Trophoblast cell (in vitro differentiated cells and primary cell): ENCODE results near the gene ARHGAP30.

Experiments used
- DNase-seq, 2 donors: peaks; one replicate each; pipeline ENCODE4 v3.0.0-alpha.2; 2016
- H2AFZ ChIP-seq: 2 replicates; pipeline ENCODE4 v1.6.1; 2013; ENCODE audit warnings: low read length, moderate library complexity, mild to moderate bottlenecking; ENCODE audit not compliant: insufficient read depth, poor library complexity
- H2AK5ac ChIP-seq: 2 replicates; pipeline ENCODE4 v1.6.1; 2013; ENCODE audit warnings: mild to moderate bottlenecking, low read length
- H2BK120ac ChIP-seq: 2 replicates; pipeline ENCODE4 v1.6.1; 2013; ENCODE audit warnings: low read length, mild to moderate bottlenecking, moderate library complexity; ENCODE audit not compliant: insufficient read depth, poor library complexity
- H2BK12ac ChIP-seq: 2 replicates; pipeline ENCODE4 v1.6.1; 2013; ENCODE audit warnings: mild to moderate bottlenecking, low read length, moderate library complexity
- H2BK5ac ChIP-seq: 2 replicates; pipeline ENCODE4 v1.6.1; 2013; ENCODE audit warnings: low read length, low read depth, moderate library complexity, mild to moderate bottlenecking; ENCODE audit not compliant: poor library complexity
- H3K14ac ChIP-seq: 2 replicates; pipeline ENCODE4 v1.6.1; 2013; ENCODE audit warnings: mild to moderate bottlenecking, low read length
- H3K18ac ChIP-seq: 2 replicates; pipeline ENCODE4 v1.6.1; 2013; ENCODE audit warnings: mild to moderate bottlenecking, low read length
- H3K23ac ChIP-seq: 2 replicates; pipeline ENCODE4 v1.6.1; 2013; ENCODE audit warnings: low read length
- H3K27ac ChIP-seq: 2 replicates; pipeline ENCODE4 v1.5.1; 2013; ENCODE audit warnings: low read depth, mild to moderate bottlenecking, inconsistent platforms, low read length, moderate library complexity
- H3K27me3 ChIP-seq: 2 replicates; pipeline ENCODE4 v1.6.1; 2013; ENCODE audit warnings: inconsistent platforms, mild to moderate bottlenecking, low read length, moderate library complexity; ENCODE audit not compliant: insufficient read depth
- H3K36me3 ChIP-seq, 2 experiments: 1 replicate in 1 of 2; 2 replicates in 1 of 2; pipeline ENCODE4 v1.6.1; 2013; ENCODE audit warnings: low read length in 2 of 2, mild to moderate bottlenecking in 2 of 2, moderate library complexity in 1 of 2; ENCODE audit not compliant: insufficient read depth in 2 of 2, control insufficient read depth in 1 of 2
- H3K4ac ChIP-seq: 2 replicates; pipeline ENCODE4 v1.6.1; 2013; ENCODE audit warnings: low read depth, mild to moderate bottlenecking, low read length, moderate library complexity
- H3K4me1 ChIP-seq, 2 experiments: 1 replicate in 1 of 2; 2 replicates in 1 of 2; pipeline ENCODE4 v1.6.1; 2013; ENCODE audit warnings: low read length in 2 of 2, mild to moderate bottlenecking in 2 of 2, moderate library complexity in 1 of 2; ENCODE audit not compliant: insufficient read depth in 2 of 2, control insufficient read depth in 1 of 2
- H3K4me2 ChIP-seq: 2 replicates; pipeline ENCODE4 v1.6.1; 2013; ENCODE audit warnings: inconsistent platforms, mild to moderate bottlenecking, low read length, moderate library complexity
- H3K4me3 ChIP-seq: 2 replicates; pipeline ENCODE4 v1.5.1; 2013; ENCODE audit warnings: mild to moderate bottlenecking, low read depth, low read length, inconsistent platforms
- H3K79me1 ChIP-seq: one replicate; pipeline ENCODE4 v1.6.1; 2013; ENCODE audit warnings: low read length
- H3K79me2 ChIP-seq: 2 replicates; pipeline ENCODE4 v1.6.1; 2013; ENCODE audit warnings: low read length, mild to moderate bottlenecking; ENCODE audit not compliant: control insufficient read depth, insufficient read depth, poor library complexity
- H3K9ac ChIP-seq: 2 replicates; pipeline ENCODE4 v1.6.1; 2013; ENCODE audit warnings: mild to moderate bottlenecking, low read length
- H3K9me3 ChIP-seq: 2 replicates; pipeline ENCODE4 v1.6.1; 2013; ENCODE audit warnings: low read depth, mild to moderate bottlenecking, control low read depth, inconsistent platforms, low read length; ENCODE audit not compliant: insufficient read depth
- H4K12ac ChIP-seq: 2 replicates; pipeline ENCODE4 v1.6.1; 2013; ENCODE audit warnings: low read depth, mild to moderate bottlenecking, low read length, moderate library complexity
- H4K8ac ChIP-seq: 2 replicates; pipeline ENCODE4 v1.6.1; 2013; ENCODE audit warnings: low read depth, mild to moderate bottlenecking, low read length, moderate library complexity
- H4K91ac ChIP-seq: one replicate; pipeline ENCODE4 v1.6.1; 2013; ENCODE audit warnings: low read depth, mild to moderate bottlenecking, low read length, moderate library complexity
- WGBS: extraction: QIAGEN DNeasy Blood & Tissue Kit; methylation state at CpG from one replicate; pipeline ENCODE4 v1.1.7; 2013; ENCODE audit warnings: missing lambda C conversion rate; ENCODE audit not compliant: insufficient read length, insufficient coverage; ENCODE audit errors: extremely low coverage; 5-methylcytosine and 5-hydroxymethylcytosine counted together

The ARHGAP30 gene

GRCh38 chr1:161061419-161061818 is 8.3 kb downstream of the ARHGAP30 start:
- Histone ChIP-seq H3K79me2 (no peaks in the 10 kb centered on the region), H3K18ac (no peak overlapping the region), H3K27ac (no peak overlapping the region)

GRCh38 chr1:161059293-161059692 is 10.4 kb downstream of the ARHGAP30 start:
- no peaks in the 10 kb centered on the region for H3K4me1 ChIP-seq
- H2BK5ac ChIP-seq: no peak overlapping the region
- no peaks in the 10 kb centered on the region for H3K79me1 ChIP-seq
- no peak overlapping the region for H3K4ac ChIP-seq
- no peaks in the 10 kb centered on the region for H3K36me3 ChIP-seq
- no peak overlapping the region for H3K4me2 ChIP-seq
- H2BK12ac ChIP-seq: no peak overlapping the region
- H3K18ac ChIP-seq: no peak overlapping the region
- no CpG with 5 or more reads among the region's 6 CpGs for WGBS
- H3K9me3 ChIP-seq: no peaks in the 10 kb centered on the region
- no peaks in the 10 kb centered on the region for H3K79me2 ChIP-seq
- no peak overlapping the region for H4K12ac ChIP-seq
- DNase-seq: no peak
- no peak overlapping the region for H3K23ac ChIP-seq
- no peak overlapping the region for H3K14ac ChIP-seq
- no peak overlapping the region for H3K4me3 ChIP-seq
- no peak overlapping the region for H3K27ac ChIP-seq
- H3K27me3 ChIP-seq: no peaks in the 10 kb centered on the region
- no peak overlapping the region for H2AFZ ChIP-seq
- H4K8ac ChIP-seq: no peak overlapping the region
- H2BK120ac ChIP-seq: no peak overlapping the region
- H3K9ac ChIP-seq: no peak overlapping the region
- H2AK5ac ChIP-seq: no peak overlapping the region
- no peak overlapping the region for H4K91ac ChIP-seq

More at GRCh38 chr1:161061419-161061818, 8.3 kb downstream of the ARHGAP30 start:
- H3K23ac ChIP-seq: no peak overlapping the region
- H2AFZ ChIP-seq: no peak overlapping the region
- H4K91ac ChIP-seq: no peak overlapping the region
- no peak overlapping the region for H2BK5ac ChIP-seq
- no peaks in the 10 kb centered on the region for H3K36me3 ChIP-seq
- H2BK120ac ChIP-seq: no peak overlapping the region
- no peak overlapping the region for H2AK5ac ChIP-seq
- no peak overlapping the region for H3K4me3 ChIP-seq
- H3K4ac ChIP-seq: no peak overlapping the region
- no peaks in the 10 kb centered on the region for H3K27me3 ChIP-seq
- H3K4me2 ChIP-seq: no peak overlapping the region
- WGBS: no CpG with 5 or more reads among the region's 4 CpGs
- no peak overlapping the region for H4K12ac ChIP-seq
- H3K9ac ChIP-seq: no peak overlapping the region
- no peak overlapping the region for H2BK12ac ChIP-seq
- H3K9me3 ChIP-seq: no peaks in the 10 kb centered on the region
- no peaks in the 10 kb centered on the region for H3K4me1 ChIP-seq
- no peak overlapping the region for H4K8ac ChIP-seq
- H3K14ac ChIP-seq: no peak overlapping the region
- H3K79me1 ChIP-seq: no peaks in the 10 kb centered on the region
- no peak for DNase-seq

- H3K79me2 ChIP-seq: no peaks in the 10 kb centered on the region
Observed at GRCh38 chr1:161054805-161055204, 14.9 kb downstream of the ARHGAP30 start.

GRCh38 chr1:161054232-161054631 is 15.5 kb downstream of the ARHGAP30 start:
- Histone ChIP-seq H3K79me1 (no peaks in the 10 kb centered on the region), H3K4me2 (no peak overlapping the region), H3K9ac (no peak overlapping the region), H2BK5ac (no peak overlapping the region), H3K4ac (no peak overlapping the region), H2AFZ (no peak overlapping the region), H3K9me3 (peaks cover 5% of the 10 kb centered on the region), H3K4me1 (peaks cover 2 to 4% of the 10 kb centered on the region in 2 experiments), H2BK12ac (no peak overlapping the region), H2AK5ac (no peak overlapping the region), H3K79me2 (no peaks in the 10 kb centered on the region), H3K18ac (no peak overlapping the region), H3K36me3 (peaks cover 0 to 4% of the 10 kb centered on the region in 2 experiments), H3K27me3 (no peaks in the 10 kb centered on the region), H3K14ac (no peak overlapping the region), H3K4me3 (no peak overlapping the region), H2BK120ac (no peak overlapping the region), H4K91ac (no peak overlapping the region), H4K8ac (no peak overlapping the region), H3K27ac (no peak overlapping the region), H4K12ac (no peak overlapping the region), H3K23ac (no peak overlapping the region)
- no peak for DNase-seq
- no CpG with 5 or more reads among the region's 4 CpGs for WGBS

More at GRCh38 chr1:161054805-161055204, 14.9 kb downstream of the ARHGAP30 start:
- no peak for DNase-seq
- Histone ChIP-seq H3K4me1 (peaks cover 2 to 4% of the 10 kb centered on the region in 2 experiments), H2AK5ac (no peak overlapping the region), H3K14ac (no peak overlapping the region), H3K27me3 (no peaks in the 10 kb centered on the region), H4K8ac (no peak overlapping the region), H3K79me1 (no peaks in the 10 kb centered on the region), H3K9ac (no peak overlapping the region), H3K4me3 (no peak overlapping the region), H2BK5ac (no peak overlapping the region), H4K91ac (no peak overlapping the region), H3K4me2 (no peak overlapping the region), H3K9me3 (peaks cover 2% of the 10 kb centered on the region), H2AFZ (no peak overlapping the region), H2BK12ac (no peak overlapping the region), H3K27ac (no peak overlapping the region), H3K18ac (no peak overlapping the region), H4K12ac (no peak overlapping the region), H3K36me3 (peaks cover 0 to 4% of the 10 kb centered on the region in 2 experiments), H3K4ac (no peak overlapping the region), H2BK120ac (no peak overlapping the region), H3K23ac (no peak overlapping the region)
- WGBS: no CpG with 5 or more reads among the region's 7 CpGs
